Stimulated activated CD4-positive, alpha-beta T cell treated with anti-CD3 and anti-CD28 coated beads, Interleukin-4, amount 100 ng/mL, for 24 hours (primary cell): ENCODE measurements around the gene NDUFA3.
"Not testable (repeated sequence)": the region's sequence is repeated elsewhere in the genome, so short reads cannot be mapped to it uniquely, and the experiment has no call there.

Source experiments
- DNase-seq: peaks from one replicate; pipeline ENCODE4 v3.0.0-alpha.2; 2020

The NDUFA3 gene

GRCh38 chr19:54102421-54103169 is at the start of gene NDUFA3:
Gene NDUFA3, plus strand, starts transcription at chr19:54102855. Its CDS starts 24 bp downstream, at chr19:54102879.
- DNase-seq, result peak; percentile 97

DNA sequence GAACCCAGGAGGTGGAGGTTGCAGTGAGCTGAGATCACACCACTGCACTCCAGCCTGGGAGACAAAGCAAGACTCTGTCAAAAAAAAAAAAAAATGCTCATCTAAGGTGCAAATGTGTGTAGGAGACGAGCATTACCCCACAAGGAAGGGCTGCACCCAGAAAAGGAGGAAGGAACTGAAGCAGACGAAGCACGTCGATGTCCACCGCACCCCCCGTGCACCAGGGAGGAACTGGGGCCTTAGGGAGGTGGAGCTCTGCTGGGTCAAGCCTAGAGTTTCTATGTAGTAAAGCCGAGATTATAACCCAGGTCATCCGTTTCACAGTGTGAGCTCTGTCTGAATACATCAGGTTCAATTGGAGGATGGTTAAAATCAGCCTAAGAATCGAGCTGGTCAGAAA is 40.0 kb upstream of the NDUFA3 start:
- no peak for DNase-seq

GRCh38 chr19:54063350-54064116 is 39.1 kb upstream of the NDUFA3 start, which contains the start of gene VSTM1:
Gene VSTM1, minus strand, starts transcription at chr19:54063897. Its CDS starts 120 bp downstream, at chr19:54063777.
- no peak for DNase-seq

- no peak for DNase-seq
Measured at GRCh38 chr19:54069470-54069869, 33.2 kb upstream of the NDUFA3 start.

- DNase-seq, result no peak
Measured at GRCh38 chr19:54073829-54074228, 28.8 kb upstream of the NDUFA3 start.

DNA sequence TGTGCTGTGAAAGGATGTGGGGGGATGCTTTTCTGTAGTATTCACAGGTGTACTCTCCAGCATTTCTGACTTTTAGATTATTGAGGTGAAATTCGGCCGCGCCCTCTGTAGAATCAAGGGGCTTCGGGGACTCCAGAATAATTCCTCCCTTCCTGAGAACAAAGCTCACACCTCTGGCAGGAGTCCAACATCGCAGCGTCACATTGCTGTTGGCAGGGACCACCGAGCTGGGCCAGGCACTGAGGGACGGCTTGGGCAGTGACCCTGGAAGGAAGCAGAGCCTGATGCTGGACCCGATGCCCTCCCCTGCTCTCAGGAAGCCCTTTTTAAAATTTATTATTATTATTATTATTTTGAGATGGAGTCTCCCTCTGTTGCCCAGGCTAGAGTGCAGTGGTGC is 27.8 kb upstream of the NDUFA3 start:
- DNase-seq, result no peak

- DNase-seq, result no peak
Measured at GRCh38 chr19:54077334-54077733, 25.3 kb upstream of the NDUFA3 start.

DNA sequence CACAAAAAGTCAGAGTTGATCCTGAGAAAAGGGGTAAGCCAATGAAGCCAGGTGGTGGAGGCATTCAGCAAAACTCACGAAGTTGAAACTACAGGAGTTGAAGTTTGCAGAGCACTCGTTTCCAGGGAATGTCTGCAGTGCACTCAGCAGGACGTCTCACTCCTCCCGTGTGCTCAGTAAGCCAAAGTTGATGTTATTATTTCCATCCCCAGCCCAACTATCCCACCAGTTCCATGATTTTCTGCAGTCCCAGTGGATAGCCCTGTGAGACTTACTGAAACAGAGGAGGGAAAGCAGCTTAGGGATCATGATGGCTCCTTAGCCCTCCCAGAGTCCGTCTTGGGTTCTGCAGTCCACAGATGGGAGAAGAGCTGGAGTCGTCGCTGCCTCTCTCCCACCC is 21.6 kb upstream of the NDUFA3 start, which contains the start of gene TARM1:
Gene TARM1 (minus strand): TSS at position 334 of the 400 bp plus-strand sequence. CDS start 25 bp downstream, at position 309.
- DNase-seq, result no peak

DNA sequence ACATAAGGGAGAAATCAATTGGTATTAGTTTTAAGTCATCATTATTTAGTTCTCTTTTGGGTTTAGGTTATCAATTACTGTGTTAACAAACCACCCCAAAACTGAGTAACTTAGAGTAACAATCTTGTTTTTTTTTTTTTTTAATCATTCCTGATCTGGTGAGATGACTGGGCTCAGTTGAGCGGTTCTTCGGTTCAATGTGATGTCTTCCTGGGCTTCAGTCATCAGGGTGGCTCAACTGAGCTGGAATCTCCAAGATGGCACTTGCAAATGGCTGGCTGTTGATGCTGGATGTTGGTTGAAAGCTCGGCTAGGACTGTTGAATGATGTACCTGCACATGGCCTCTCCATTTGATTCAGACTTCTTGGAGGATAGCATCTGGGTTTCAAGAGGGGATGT is 18.2 kb upstream of the NDUFA3 start:
- no peak for DNase-seq

DNA sequence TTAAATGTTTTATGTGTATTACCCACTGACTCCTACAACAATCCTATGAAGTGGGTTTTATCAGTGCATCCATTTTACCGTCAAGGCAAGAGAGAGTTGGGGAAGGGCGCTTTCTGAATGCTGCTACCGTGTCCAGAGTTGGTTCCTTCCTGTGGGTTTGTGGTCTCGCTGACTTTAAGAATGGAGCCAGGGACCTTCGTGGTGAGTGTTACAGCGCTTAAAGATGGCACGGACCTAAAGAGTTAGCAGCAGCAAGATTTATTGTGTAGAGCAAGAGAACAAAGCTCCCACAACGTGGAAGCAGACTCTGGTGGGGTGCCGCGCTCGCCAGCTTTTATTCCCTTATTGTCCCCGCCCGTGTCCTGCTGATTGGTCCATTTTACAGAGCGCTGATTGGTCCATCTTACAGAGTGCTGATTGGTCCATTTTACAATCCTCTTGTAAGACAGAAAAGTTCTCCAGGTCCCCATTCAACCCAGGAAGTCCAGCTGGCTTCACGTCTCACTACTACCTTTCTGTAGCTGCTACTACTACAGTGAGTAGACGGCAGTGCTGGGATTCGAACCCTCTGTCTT is 8.1 kb upstream of the NDUFA3 start:
- no peak for DNase-seq

- DNase-seq, result no peak
Measured at GRCh38 chr19:54095136-54095858, 7.4 kb upstream of the NDUFA3 start.

DNA sequence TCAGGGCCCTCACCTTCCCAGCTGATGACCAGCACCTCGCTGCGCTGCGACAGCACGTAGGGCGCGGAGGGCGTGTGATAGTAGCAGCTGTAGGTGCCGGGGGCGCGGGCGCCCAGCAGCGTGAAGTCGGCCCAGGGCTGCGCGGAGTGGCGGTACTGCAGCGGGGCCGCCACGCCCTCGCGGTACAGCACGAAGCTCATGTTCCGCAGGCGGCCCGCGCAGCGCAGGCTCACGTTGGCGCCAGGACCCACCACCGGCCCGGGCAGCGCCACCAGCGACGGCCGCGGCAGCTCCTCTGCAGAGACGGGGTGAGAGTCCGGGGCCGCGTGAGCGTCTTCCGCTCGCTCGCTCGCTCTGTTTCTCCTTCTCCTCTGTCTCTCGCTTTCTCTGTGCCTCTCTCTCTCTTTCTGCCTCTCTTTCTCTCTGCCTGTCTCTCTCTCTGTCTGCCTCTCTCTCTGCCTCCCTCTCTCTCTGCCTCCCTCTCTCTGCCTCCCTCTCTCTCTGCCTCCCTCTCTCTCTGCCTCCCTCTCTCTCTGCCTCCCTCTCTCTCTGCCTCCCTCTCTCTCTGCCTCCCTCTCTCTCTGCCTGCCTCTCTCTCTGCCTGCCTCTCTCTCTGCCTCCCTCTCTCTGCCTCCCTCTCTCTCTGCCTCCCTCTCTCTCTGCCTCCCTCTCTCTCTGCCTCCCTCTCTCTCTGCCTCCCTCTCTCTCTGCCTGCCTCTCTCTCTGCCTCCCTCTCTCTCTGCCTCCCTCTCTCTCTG is 6.6 kb upstream of the NDUFA3 start:
- DNase-seq, result peak; percentile 51

DNA sequence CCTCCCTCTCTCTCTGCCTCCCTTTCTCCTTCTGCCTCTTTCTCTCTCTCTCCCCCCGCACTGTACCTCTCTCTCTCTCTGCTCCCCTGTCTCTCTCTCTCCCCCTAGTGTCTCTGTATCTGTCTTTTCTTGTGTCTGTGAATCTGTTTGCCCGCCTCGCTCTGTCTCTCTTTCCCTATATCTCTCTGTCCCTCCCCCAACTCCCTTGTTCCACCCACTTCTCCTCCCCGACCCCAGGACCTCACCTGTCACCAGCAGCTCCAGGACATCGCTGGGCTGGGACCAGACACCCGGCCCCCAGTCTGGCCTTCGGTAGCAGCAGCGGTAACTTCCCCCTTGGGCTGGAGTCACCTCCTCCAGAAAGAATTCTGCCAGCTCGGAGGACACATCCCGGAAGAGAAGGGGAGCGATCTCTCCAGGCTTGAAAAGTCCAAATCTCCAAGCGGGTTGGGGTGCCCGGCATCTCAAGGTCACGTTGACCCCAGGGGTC is 6.0 kb upstream of the NDUFA3 start:
- DNase-seq, result no peak

DNA sequence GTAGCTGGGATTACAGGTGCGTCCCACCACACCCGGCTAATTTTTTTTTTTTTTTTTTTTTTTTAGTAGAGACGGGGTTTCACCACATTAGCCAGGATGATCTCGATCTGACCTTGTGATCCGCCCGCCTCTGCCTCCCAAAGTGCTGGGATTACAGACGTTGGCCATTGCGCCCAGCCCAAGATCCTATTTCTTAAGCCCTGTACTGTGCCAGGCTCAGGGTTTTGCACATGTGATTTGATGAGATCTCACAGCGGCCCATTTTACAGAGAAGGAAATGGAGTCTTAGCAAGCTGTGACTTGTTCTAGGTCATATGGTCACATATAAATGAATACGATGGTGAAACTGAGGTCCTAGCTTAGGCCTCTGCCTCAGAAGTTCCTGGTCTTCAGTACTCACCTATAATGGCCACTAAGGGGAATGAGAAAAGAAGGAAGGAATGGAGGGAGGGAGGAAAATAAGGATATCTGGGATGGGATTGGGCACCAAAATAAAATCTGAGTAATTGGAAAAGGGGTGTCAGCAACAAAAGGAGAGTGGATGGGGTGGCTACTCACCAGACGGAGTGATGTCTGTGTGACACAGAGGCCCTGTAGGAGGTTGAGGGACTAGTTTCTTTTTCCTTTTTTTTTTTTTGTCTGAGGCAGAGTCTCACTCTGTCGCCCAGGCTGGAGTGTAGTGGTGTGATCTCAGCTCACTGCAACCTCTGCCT is 3.3 kb upstream of the NDUFA3 start:
- no peak for DNase-seq

DNA sequence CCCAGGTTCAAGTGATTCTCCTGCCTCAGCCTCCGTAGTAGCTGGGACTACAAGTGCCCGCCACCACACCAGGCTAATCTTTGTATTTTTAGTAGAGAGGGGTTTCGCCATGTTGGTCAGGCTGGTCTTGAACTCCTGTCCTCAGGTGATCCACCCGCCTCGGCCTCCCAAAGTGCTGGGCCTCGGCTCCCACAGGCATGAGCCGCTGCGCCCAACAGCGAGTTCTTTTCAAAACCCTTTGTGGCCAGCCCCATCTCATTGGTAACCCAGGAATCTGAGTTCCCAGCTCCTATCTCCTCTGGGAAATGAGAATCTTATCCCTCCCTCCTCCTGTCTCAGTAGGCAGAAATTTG is 2.8 kb upstream of the NDUFA3 start:
- not testable (repeated sequence) for DNase-seq

GRCh38 chr19:54100561-54100960 is 2.1 kb upstream of the NDUFA3 start, which contains the start of gene OSCAR:
Gene OSCAR, minus strand, starts transcription at chr19:54100803. Its CDS starts 11 bp downstream, at chr19:54100792.
- DNase-seq, result no peak

GRCh38 chr19:54104998-54105715 is 2.5 kb downstream of the NDUFA3 start:
- no peak for DNase-seq

GRCh38 chr19:54105796-54106195 is 3.1 kb downstream of the NDUFA3 start:
- DNase-seq, result no peak

GRCh38 chr19:54106716-54107115 is 4.1 kb downstream of the NDUFA3 start:
- DNase-seq, result no peak

DNA sequence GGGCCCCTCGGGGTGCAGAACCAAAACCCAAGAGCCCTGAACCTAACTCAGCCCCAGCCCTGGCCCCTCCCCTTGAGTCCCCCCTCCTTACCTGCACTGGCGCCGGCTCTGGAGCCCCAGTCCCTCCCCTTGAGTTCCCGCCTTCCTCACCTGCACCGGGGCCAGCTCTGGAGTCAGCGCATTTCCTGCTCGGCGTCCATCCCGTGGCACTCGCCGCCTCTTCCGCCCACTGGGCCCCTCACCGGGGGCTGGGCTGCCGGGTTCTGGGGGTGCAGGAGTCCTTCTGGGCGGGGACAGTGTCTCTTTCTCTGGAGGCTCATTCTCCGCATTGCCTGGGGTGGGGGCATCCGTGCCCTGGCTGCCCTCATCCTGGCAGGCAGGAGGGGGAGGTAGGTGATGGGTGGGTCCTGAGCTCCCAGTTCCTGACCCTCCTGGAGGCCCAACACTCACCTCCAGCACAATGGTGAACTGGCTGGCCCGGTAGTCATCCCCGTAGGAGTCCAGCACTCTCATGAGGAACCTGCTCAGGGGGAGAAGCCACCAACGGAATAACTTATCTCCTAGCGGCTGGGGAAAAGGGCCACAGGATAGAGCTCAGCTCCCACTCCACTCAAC is 5.3 kb downstream of the NDUFA3 start:
- no peak for DNase-seq
